Posterior cingulate gyrus (tissue), 11 donors: ENCODE results near the gene CSNK2A1.
"Not testable (repeated sequence)": the region's sequence is repeated elsewhere in the genome, so short reads cannot be mapped to it uniquely, and the experiment has no call there.

ENCODE experiments used
- DNase-seq, 10 donors: peaks; one replicate each; pipeline versions ENCODE4 v3.0.0 to v3.0.0-alpha.2; 2020 to 2021; ENCODE audit warnings: mixed read lengths in 3 of 10
- intact Hi-C: fragments of 100-400 bp; cut with DNase I; formaldehyde crosslinking; loops from one replicate; pipeline ENCODE4 v1.15.1; 2023

Gene CSNK2A1

GRCh38 chr20:537983-538382, 5.6 kb downstream of the CSNK2A1 start:
- intact Hi-C loops = no loop called here
- DNase-seq = no peak

GRCh38 chr20:536426-537010, 7.1 kb downstream of the CSNK2A1 start:
- intact Hi-C loops = no loop called here
- no peak for DNase-seq

GRCh38 chr20:535958-536357, 7.6 kb downstream of the CSNK2A1 start:
- no peak for DNase-seq

GRCh38 chr20:533526-533925, 10.1 kb downstream of the CSNK2A1 start:
- DNase-seq = no peak
- intact Hi-C loops = no loop called here

More at GRCh38 chr20:535958-536357, 7.6 kb downstream of the CSNK2A1 start:
- intact Hi-C loops = no loop called here

- intact Hi-C loops = no loop called here
- no peak for DNase-seq
Measured at GRCh38 chr20:532530-532929, 11.1 kb downstream of the CSNK2A1 start.

- no peak for DNase-seq
- intact Hi-C loops = no loop called here
Measured at GRCh38 chr20:531608-532007, 12.0 kb downstream of the CSNK2A1 start.

GRCh38 chr20:530321-530720, 13.3 kb downstream of the CSNK2A1 start:
- DNase-seq = no peak
- intact Hi-C loops = no loop called here

- no peak for DNase-seq
- intact Hi-C loops = no loop called here
Measured at GRCh38 chr20:528923-529604, 14.5 kb downstream of the CSNK2A1 start.

GRCh38 chr20:527571-527886, 16.1 kb downstream of the CSNK2A1 start:
- no peak for DNase-seq
- intact Hi-C loops = no loop called here

- DNase-seq = no peak
- intact Hi-C loops = no loop called here
Measured at GRCh38 chr20:521860-522259, 21.7 kb downstream of the CSNK2A1 start.

GRCh38 chr20:519999-520398, 23.6 kb downstream of the CSNK2A1 start:
- no peak for DNase-seq
- intact Hi-C loops = no loop called here

GRCh38 chr20:517221-517620, 26.4 kb downstream of the CSNK2A1 start:
- intact Hi-C loops = no loop called here
- no peak for DNase-seq

GRCh38 chr20:516799-517198, 26.8 kb downstream of the CSNK2A1 start:
- intact Hi-C loops = no loop called here
- DNase-seq = no peak

- no peak for DNase-seq
Measured at GRCh38 chr20:515696-516095, 27.9 kb downstream of the CSNK2A1 start.

GRCh38 chr20:513429-513828, 30.2 kb downstream of the CSNK2A1 start:
- no peak for DNase-seq
- intact Hi-C loops = no loop called here

More at GRCh38 chr20:515696-516095, 27.9 kb downstream of the CSNK2A1 start:
- intact Hi-C loops = no loop called here

- intact Hi-C loops, DNase-seq: not testable (repeated sequence)
Measured at GRCh38 chr20:510328-511057, 33.1 kb downstream of the CSNK2A1 start.

- intact Hi-C loops, DNase-seq: not testable (repeated sequence)
Measured at GRCh38 chr20:508364-508787, 35.2 kb downstream of the CSNK2A1 start.

- no peak for DNase-seq
- intact Hi-C loops = no loop called here
Measured at GRCh38 chr20:507761-508332, 35.7 kb downstream of the CSNK2A1 start.

GRCh38 chr20:507006-507758, 36.4 kb downstream of the CSNK2A1 start:
- no peak for DNase-seq
- intact Hi-C loops = no loop called here

GRCh38 chr20:504632-505075, 38.9 kb downstream of the CSNK2A1 start:
- intact Hi-C loops = no loop called here
- DNase-seq = no peak
